ENCODE data around the gene TTC34. TPM values are rescaled to one million over a fixed set of nuclear protein-coding genes. Genes with fewer than 3 reads are reported as not detected.

TTC34 gene
- total and polyA plus RNA-seq, 2 experiments from 2014 or later = 0.08 to 0.35 TPM

GRCh38 chr1:2633936-2634491, 167.5 kb downstream of the TTC34 start:
- H4K20me1 ChIP-seq (replicated peaks; ENCODE audit: insufficient read depth) = no peaks in the 10 kb centered on the region
- Mint-ChIP-seq H3K36me3 (ENCODE audit: low read depth) (peaks cover 17% of the 10 kb centered on the region), H3K4me1 (peaks cover 18% of the 10 kb centered on the region), H3K27me3 (ENCODE audit: insufficient read depth, low read depth, poor library complexity) (peaks cover 59% of the 10 kb centered on the region), H3K4me3 (no peak overlapping the region), H3K27ac (no peak overlapping the region), H3K9me3 (peaks cover 39% of the 10 kb centered on the region)
- no peak overlapping the region for H2AFZ ChIP-seq
- peaks cover 11% of the 10 kb centered on the region for H3K4me1 ChIP-seq (ENCODE audit: insufficient read depth)
- no peak for TF ChIP-seq POLR2AphosphoS5 (IDR thresholded peaks at IDR 0.05; ENCODE audit: low read depth)
- TF ChIP-seq JUNB (IDR thresholded peaks at IDR 0.05; ENCODE audit: unreplicated experiment) = no peak
- TF ChIP-seq, protein P1, sequence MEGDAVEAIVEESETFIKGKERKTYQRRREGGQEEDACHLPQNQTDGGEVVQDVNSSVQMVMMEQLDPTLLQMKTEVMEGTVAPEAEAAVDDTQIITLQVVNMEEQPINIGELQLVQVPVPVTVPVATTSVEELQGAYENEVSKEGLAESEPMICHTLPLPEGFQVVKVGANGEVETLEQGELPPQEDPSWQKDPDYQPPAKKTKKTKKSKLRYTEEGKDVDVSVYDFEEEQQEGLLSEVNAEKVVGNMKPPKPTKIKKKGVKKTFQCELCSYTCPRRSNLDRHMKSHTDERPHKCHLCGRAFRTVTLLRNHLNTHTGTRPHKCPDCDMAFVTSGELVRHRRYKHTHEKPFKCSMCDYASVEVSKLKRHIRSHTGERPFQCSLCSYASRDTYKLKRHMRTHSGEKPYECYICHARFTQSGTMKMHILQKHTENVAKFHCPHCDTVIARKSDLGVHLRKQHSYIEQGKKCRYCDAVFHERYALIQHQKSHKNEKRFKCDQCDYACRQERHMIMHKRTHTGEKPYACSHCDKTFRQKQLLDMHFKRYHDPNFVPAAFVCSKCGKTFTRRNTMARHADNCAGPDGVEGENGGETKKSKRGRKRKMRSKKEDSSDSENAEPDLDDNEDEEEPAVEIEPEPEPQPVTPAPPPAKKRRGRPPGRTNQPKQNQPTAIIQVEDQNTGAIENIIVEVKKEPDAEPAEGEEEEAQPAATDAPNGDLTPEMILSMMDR (conservative IDR thresholded peaks at IDR 0.05; ENCODE audit: low read depth in 2 of 2) = no peak
- TF ChIP-seq ZNF331 (CRISPR knock-in tag; IDR thresholded peaks at IDR 0.05; ENCODE audit: low read depth) = no peak
- no peak for TF ChIP-seq EZH2phosphoT487 (IDR thresholded peaks at IDR 0.05; ENCODE audit: unreplicated experiment)
- no peak for TF ChIP-seq STAT1 (IDR thresholded peaks at IDR 0.05; ENCODE audit: unreplicated experiment)
- no peak for TF ChIP-seq ZNF114 (CRISPR knock-in tag; IDR thresholded peaks at IDR 0.05)
- no peak for TF ChIP-seq ZNF462 (CRISPR knock-in tag; IDR thresholded peaks at IDR 0.05)
- no peak for TF ChIP-seq NANOG (IDR thresholded peaks at IDR 0.05; ENCODE audit: borderline replicate concordance)
- TF ChIP-seq, protein P2, sequence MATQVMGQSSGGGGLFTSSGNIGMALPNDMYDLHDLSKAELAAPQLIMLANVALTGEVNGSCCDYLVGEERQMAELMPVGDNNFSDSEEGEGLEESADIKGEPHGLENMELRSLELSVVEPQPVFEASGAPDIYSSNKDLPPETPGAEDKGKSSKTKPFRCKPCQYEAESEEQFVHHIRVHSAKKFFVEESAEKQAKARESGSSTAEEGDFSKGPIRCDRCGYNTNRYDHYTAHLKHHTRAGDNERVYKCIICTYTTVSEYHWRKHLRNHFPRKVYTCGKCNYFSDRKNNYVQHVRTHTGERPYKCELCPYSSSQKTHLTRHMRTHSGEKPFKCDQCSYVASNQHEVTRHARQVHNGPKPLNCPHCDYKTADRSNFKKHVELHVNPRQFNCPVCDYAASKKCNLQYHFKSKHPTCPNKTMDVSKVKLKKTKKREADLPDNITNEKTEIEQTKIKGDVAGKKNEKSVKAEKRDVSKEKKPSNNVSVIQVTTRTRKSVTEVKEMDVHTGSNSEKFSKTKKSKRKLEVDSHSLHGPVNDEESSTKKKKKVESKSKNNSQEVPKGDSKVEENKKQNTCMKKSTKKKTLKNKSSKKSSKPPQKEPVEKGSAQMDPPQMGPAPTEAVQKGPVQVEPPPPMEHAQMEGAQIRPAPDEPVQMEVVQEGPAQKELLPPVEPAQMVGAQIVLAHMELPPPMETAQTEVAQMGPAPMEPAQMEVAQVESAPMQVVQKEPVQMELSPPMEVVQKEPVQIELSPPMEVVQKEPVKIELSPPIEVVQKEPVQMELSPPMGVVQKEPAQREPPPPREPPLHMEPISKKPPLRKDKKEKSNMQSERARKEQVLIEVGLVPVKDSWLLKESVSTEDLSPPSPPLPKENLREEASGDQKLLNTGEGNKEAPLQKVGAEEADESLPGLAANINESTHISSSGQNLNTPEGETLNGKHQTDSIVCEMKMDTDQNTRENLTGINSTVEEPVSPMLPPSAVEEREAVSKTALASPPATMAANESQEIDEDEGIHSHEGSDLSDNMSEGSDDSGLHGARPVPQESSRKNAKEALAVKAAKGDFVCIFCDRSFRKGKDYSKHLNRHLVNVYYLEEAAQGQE (IDR thresholded peaks at IDR 0.05; ENCODE audit: unreplicated experiment) = no peak
- TF ChIP-seq CREB1 (CRISPR knock-in tag; IDR thresholded peaks at IDR 0.05; ENCODE audit: low read depth) = no peak
- TF ChIP-seq, protein P3, sequence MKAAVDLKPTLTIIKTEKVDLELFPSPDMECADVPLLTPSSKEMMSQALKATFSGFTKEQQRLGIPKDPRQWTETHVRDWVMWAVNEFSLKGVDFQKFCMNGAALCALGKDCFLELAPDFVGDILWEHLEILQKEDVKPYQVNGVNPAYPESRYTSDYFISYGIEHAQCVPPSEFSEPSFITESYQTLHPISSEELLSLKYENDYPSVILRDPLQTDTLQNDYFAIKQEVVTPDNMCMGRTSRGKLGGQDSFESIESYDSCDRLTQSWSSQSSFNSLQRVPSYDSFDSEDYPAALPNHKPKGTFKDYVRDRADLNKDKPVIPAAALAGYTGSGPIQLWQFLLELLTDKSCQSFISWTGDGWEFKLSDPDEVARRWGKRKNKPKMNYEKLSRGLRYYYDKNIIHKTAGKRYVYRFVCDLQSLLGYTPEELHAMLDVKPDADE (IDR thresholded peaks at IDR 0.05) = no peak
- no peak for TF ChIP-seq EZH2 (IDR thresholded peaks at IDR 0.05; ENCODE audit: low read depth, unreplicated experiment)
- no peaks in the 10 kb centered on the region for H3K79me2 ChIP-seq (replicated peaks; ENCODE audit: insufficient read depth)
- H3K4me3 ChIP-seq = no peak overlapping the region
- H3K9me2 ChIP-seq (ENCODE audit: insufficient read depth) = no peaks in the 10 kb centered on the region
- H3K27ac ChIP-seq (ENCODE audit: low read depth) = no peak overlapping the region
- H3K27me3 ChIP-seq (ENCODE audit: insufficient read depth) = peaks cover 32% of the 10 kb centered on the region
- H3K36me3 ChIP-seq (ENCODE audit: insufficient read depth) = no peaks in the 10 kb centered on the region
- DNase-seq (ENCODE audit: low spot score) = no peak
- no peak overlapping the region for H3K4me2 ChIP-seq
- peaks cover 10% of the 10 kb centered on the region; the same call in 1 of the 2 replicates for H3F3A ChIP-seq (replicated peaks; ENCODE audit: low read depth)
- no peak for ATAC-seq
